Measurements from ENCODE around the gene HS1BP3. TPM values are rescaled to one million over a fixed set of nuclear protein-coding genes. Genes with fewer than 3 reads are reported as not detected.

HS1BP3 gene
- total and polyA plus RNA-seq, 9 of the 15 experiments (the other 6 are each of a cell fraction or from before 2014, with no cell fraction given), result 0.41 to 8.3 (median 5.9) TPM

GRCh38 chr2:20593072-20594034 lies 57.5 kb downstream of the HS1BP3 start (continued):
- TF ChIP-seq, protein P1, sequence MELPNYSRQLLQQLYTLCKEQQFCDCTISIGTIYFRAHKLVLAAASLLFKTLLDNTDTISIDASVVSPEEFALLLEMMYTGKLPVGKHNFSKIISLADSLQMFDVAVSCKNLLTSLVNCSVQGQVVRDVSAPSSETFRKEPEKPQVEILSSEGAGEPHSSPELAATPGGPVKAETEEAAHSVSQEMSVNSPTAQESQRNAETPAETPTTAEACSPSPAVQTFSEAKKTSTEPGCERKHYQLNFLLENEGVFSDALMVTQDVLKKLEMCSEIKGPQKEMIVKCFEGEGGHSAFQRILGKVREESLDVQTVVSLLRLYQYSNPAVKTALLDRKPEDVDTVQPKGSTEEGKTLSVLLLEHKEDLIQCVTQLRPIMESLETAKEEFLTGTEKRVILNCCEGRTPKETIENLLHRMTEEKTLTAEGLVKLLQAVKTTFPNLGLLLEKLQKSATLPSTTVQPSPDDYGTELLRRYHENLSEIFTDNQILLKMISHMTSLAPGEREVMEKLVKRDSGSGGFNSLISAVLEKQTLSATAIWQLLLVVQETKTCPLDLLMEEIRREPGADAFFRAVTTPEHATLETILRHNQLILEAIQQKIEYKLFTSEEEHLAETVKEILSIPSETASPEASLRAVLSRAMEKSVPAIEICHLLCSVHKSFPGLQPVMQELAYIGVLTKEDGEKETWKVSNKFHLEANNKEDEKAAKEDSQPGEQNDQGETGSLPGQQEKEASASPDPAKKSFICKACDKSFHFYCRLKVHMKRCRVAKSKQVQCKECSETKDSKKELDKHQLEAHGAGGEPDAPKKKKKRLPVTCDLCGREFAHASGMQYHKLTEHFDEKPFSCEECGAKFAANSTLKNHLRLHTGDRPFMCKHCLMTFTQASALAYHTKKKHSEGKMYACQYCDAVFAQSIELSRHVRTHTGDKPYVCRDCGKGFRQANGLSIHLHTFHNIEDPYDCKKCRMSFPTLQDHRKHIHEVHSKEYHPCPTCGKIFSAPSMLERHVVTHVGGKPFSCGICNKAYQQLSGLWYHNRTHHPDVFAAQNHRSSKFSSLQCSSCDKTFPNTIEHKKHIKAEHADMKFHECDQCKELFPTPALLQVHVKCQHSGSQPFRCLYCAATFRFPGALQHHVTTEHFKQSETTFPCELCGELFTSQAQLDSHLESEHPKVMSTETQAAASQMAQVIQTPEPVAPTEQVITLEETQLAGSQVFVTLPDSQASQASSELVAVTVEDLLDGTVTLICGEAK (IDR thresholded peaks at IDR 0.05), result 0 out of 2 replicates have a peak, but pooled peaks have one; percentile 24
- TF ChIP-seq, protein P1 (CRISPR knock-in tag; IDR thresholded peaks at IDR 0.05), result no peak
- TF ChIP-seq, protein P2, sequence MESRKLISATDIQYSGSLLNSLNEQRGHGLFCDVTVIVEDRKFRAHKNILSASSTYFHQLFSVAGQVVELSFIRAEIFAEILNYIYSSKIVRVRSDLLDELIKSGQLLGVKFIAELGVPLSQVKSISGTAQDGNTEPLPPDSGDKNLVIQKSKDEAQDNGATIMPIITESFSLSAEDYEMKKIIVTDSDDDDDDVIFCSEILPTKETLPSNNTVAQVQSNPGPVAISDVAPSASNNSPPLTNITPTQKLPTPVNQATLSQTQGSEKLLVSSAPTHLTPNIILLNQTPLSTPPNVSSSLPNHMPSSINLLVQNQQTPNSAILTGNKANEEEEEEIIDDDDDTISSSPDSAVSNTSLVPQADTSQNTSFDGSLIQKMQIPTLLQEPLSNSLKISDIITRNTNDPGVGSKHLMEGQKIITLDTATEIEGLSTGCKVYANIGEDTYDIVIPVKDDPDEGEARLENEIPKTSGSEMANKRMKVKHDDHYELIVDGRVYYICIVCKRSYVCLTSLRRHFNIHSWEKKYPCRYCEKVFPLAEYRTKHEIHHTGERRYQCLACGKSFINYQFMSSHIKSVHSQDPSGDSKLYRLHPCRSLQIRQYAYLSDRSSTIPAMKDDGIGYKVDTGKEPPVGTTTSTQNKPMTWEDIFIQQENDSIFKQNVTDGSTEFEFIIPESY (CRISPR knock-in tag; IDR thresholded peaks at IDR 0.05), result 0 out of 2 replicates have a peak, but pooled peaks have one; percentile 8
- TF ChIP-seq ZNF41 (CRISPR knock-in tag; conservative IDR thresholded peaks at IDR 0.05) (no peak), ZNF444 (CRISPR knock-in tag; IDR thresholded peaks at IDR 0.05) (no peak), ESRRA (IDR thresholded peaks at IDR 0.05; ENCODE audit: borderline replicate concordance, low read depth) (peak; percentile 55; the same call in 1 of the 2 replicates), DMBX1 (CRISPR knock-in tag; IDR thresholded peaks at IDR 0.05; ENCODE audit: borderline replicate concordance) (peak; percentile 77; the same call in 1 of the 2 replicates), SP2 (IDR thresholded peaks at IDR 0.05; ENCODE audit: extremely low read depth, low read depth, low read length, poor library complexity, severe bottlenecking) (no peak), BRCA1 (IDR thresholded peaks at IDR 0.05) (no peak), BRCA1 (CRISPR knock-in tag; IDR thresholded peaks at IDR 0.05) (no peak), HNRNPL (IDR thresholded peaks at IDR 0.05; ENCODE audit: low read depth, low read length) (no peak), TRIM24 (IDR thresholded peaks at IDR 0.05) (peak in 1 of 2 experiments; percentile 35; a peak in 1 of 4 replicates), ZNF584 (CRISPR knock-in tag; IDR thresholded peaks at IDR 0.05; ENCODE audit: low read depth) (peak; percentile 81), ZNF316 (IDR thresholded peaks at IDR 0.05) (peak; percentile 51), TRIM28 (IDR thresholded peaks at IDR 0.05) (no peak)
- TF ChIP-seq, protein P3, sequence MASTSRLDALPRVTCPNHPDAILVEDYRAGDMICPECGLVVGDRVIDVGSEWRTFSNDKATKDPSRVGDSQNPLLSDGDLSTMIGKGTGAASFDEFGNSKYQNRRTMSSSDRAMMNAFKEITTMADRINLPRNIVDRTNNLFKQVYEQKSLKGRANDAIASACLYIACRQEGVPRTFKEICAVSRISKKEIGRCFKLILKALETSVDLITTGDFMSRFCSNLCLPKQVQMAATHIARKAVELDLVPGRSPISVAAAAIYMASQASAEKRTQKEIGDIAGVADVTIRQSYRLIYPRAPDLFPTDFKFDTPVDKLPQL (IDR thresholded peaks at IDR 0.05; ENCODE audit: extremely low read depth, insufficient read length), result no peak
